Measurements from ENCODE around the gene PTPRO.

GRCh38 chr12:15306605-15307004, 15.7 kb upstream of the PTPRO start:
- TF ChIP-seq, protein P1, sequence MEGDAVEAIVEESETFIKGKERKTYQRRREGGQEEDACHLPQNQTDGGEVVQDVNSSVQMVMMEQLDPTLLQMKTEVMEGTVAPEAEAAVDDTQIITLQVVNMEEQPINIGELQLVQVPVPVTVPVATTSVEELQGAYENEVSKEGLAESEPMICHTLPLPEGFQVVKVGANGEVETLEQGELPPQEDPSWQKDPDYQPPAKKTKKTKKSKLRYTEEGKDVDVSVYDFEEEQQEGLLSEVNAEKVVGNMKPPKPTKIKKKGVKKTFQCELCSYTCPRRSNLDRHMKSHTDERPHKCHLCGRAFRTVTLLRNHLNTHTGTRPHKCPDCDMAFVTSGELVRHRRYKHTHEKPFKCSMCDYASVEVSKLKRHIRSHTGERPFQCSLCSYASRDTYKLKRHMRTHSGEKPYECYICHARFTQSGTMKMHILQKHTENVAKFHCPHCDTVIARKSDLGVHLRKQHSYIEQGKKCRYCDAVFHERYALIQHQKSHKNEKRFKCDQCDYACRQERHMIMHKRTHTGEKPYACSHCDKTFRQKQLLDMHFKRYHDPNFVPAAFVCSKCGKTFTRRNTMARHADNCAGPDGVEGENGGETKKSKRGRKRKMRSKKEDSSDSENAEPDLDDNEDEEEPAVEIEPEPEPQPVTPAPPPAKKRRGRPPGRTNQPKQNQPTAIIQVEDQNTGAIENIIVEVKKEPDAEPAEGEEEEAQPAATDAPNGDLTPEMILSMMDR (conservative IDR thresholded peaks at IDR 0.05; ENCODE audit: low read depth, low read length): no peak
- TF ChIP-seq EZH2 (IDR thresholded peaks at IDR 0.05; ENCODE audit: borderline replicate concordance, low read depth, low read length, poor library complexity, severe bottlenecking): no peak

Measured in A673 (cell line).